Ishikawa (cell line): Measurements from ENCODE around the gene MAP3K1.

ENCODE experiments used
- EP300 ChIP-seq: IDR thresholded peaks from 2 replicates; pipeline ENCODE4 v1.6.1; 2012; ENCODE audit warnings: borderline replicate concordance
- TF ChIP-seq, protein P1 (sequence below): IDR thresholded peaks from 2 replicates; pipeline ENCODE4 v1.6.1; 2012; ENCODE audit warnings: low read depth, mild to moderate bottlenecking

DNA sequence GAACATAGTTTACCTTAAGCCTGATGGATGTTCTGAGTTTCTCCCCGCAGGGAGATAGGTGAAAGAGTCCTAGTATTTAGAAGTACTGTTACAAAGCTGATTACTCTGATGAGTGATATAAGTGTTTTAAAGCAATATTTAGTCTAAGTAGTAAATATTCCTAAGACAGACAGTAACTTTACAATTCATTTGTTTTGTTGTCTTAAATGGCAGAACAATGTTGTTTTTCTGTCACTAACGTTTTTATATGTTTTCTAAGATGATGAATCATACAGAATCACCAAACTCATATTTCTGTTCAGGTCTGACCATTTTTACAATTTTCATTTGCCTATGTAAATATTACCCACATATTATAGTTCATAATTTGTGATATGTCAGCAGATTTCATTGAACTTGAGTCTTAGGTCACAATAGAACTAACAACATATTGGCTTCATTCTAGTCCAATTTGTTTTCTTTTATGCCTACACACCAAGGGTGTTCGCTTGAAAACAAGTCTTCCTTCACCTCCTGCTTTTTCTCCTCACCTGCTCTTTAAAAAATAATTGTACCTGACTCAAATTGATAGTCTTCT, 30.6 kb downstream of the MAP3K1 start:
- TF ChIP-seq, protein P1, sequence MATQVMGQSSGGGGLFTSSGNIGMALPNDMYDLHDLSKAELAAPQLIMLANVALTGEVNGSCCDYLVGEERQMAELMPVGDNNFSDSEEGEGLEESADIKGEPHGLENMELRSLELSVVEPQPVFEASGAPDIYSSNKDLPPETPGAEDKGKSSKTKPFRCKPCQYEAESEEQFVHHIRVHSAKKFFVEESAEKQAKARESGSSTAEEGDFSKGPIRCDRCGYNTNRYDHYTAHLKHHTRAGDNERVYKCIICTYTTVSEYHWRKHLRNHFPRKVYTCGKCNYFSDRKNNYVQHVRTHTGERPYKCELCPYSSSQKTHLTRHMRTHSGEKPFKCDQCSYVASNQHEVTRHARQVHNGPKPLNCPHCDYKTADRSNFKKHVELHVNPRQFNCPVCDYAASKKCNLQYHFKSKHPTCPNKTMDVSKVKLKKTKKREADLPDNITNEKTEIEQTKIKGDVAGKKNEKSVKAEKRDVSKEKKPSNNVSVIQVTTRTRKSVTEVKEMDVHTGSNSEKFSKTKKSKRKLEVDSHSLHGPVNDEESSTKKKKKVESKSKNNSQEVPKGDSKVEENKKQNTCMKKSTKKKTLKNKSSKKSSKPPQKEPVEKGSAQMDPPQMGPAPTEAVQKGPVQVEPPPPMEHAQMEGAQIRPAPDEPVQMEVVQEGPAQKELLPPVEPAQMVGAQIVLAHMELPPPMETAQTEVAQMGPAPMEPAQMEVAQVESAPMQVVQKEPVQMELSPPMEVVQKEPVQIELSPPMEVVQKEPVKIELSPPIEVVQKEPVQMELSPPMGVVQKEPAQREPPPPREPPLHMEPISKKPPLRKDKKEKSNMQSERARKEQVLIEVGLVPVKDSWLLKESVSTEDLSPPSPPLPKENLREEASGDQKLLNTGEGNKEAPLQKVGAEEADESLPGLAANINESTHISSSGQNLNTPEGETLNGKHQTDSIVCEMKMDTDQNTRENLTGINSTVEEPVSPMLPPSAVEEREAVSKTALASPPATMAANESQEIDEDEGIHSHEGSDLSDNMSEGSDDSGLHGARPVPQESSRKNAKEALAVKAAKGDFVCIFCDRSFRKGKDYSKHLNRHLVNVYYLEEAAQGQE: no peak
- TF ChIP-seq EP300: no peak
